Activated B cell treated with CpG ODN at 0.5 μM for 24 hours (primary cell): ENCODE data around the gene CASQ2. TPM values are rescaled to one million over a fixed set of nuclear protein-coding genes. Genes with fewer than 3 reads are reported as not detected.

Experiments used
- ATAC-seq: fragments of 200-7000 bp; cut with Tn5 transposase; one replicate; pipeline ENCODE4 v1.10.0; 2021; ENCODE audit warnings: low read depth, mild to moderate bottlenecking, moderate library complexity
- CTCF ChIA-PET: fragments of 350-600 bp; sonication (Branson Sonifier 250); formaldehyde crosslinking; loops from one replicate; lab custom pipeline; 2021; ENCODE audit warnings: antibody characterized with exemption; lab: Charles Lee
- POLR2A ChIA-PET: fragments of 350-600 bp; sonication (Branson Sonifier 250); formaldehyde crosslinking; loops from one replicate; lab custom pipeline; 2021; ENCODE audit warnings: antibody characterized with exemption; lab: Charles Lee
- DNase-seq: peaks from one replicate; pipeline ENCODE4 v3.0.0; 2022
- H3K27ac Mint-ChIP-seq: one replicate; pipeline ENCODE4 v1.8.0; 2020; ENCODE audit warnings: mixed read lengths
- H3K27me3 Mint-ChIP-seq: one replicate; pipeline ENCODE4 v1.8.0; 2021; ENCODE audit warnings: mixed read lengths
- H3K36me3 Mint-ChIP-seq: one replicate; pipeline ENCODE4 v1.8.0; 2021; ENCODE audit warnings: low read depth, mixed read lengths
- H3K4me1 Mint-ChIP-seq: one replicate; pipeline ENCODE4 v1.8.0; 2021; ENCODE audit warnings: mixed read lengths
- H3K4me3 Mint-ChIP-seq: one replicate; pipeline ENCODE4 v1.8.0; 2020; ENCODE audit warnings: mild to moderate bottlenecking, mixed read lengths
- H3K9me3 Mint-ChIP-seq: one replicate; pipeline ENCODE4 v1.8.0; 2020; ENCODE audit warnings: mixed read lengths
- CTCF ChIP-seq: fragments of 200-600 bp; IDR thresholded peaks from one replicate; pipeline ENCODE4 v1.8.0; 2022; ENCODE audit warnings: antibody characterized with exemption, mild to moderate bottlenecking
- intact Hi-C: fragments of 100-400 bp; cut with micrococcal nuclease; formaldehyde crosslinking; loops from one replicate; pipeline ENCODE4 v1.15.1; 2024
- total RNA-seq: library from RNA; stranded (reverse); gene quantifications from 2 replicates; pipeline ENCODE4 v1.2.3, GENCODE V29; 2022

The CASQ2 gene
- total RNA-seq, 1 donor from 2014 or later, result not detected

GRCh38 chr1:115810609-115811008 is 42.1 kb upstream of the CASQ2 start:
- TF ChIP-seq CTCF, result no peak
- H3K27ac Mint-ChIP-seq, result no peak overlapping the region
- peaks cover 22% of the 10 kb centered on the region for H3K27me3 Mint-ChIP-seq
- ATAC-seq (no peak), DNase-seq (no peak)
- intact Hi-C loops, result no loop called here
- no peaks in the 10 kb centered on the region for H3K4me1 Mint-ChIP-seq
- CTCF ChIA-PET, result interaction anchor here (0.6 to 1.6 kb wide), 2 partner anchors 104 to 171 kb away, joined by 4 to 6 read pairs; no protein-coding TSS in a partner anchor
- POLR2A ChIA-PET, result no interaction called here
- no peaks in the 10 kb centered on the region for H3K9me3 Mint-ChIP-seq
- no peaks in the 10 kb centered on the region for H3K36me3 Mint-ChIP-seq
- H3K4me3 Mint-ChIP-seq, result no peak overlapping the region

DNA sequence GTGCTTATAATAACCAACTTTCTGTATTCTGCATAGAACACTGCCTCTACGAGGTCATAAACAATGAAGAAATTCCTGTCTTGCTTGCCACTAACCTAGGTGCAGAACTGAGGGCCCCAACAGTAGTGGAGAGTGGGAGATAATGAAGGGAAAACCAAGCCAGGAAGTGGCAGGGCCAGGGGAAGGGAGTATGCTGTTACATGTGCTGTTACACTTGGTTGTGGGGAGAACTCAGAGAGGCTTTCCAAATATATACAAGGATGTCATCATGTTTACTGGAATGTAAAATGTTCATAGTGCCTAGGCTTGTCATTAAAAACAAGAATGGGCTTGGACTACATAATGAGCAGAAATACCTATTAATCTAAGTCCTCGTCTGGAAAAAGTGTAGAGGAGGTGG is 41.3 kb upstream of the CASQ2 start:
- peaks cover 21% of the 10 kb centered on the region for H3K27me3 Mint-ChIP-seq
- TF ChIP-seq CTCF, result no peak
- no peak overlapping the region for H3K27ac Mint-ChIP-seq
- ChIA-PET CTCF (interaction anchor here (0.6 to 1.7 kb wide), 3 partner anchors 103 to 211 kb away, joined by 3 to 8 read pairs (median 4); no protein-coding TSS in a partner anchor), POLR2A (no interaction called here)
- ATAC-seq (no peak), DNase-seq (no peak)
- no peaks in the 10 kb centered on the region for H3K4me1 Mint-ChIP-seq
- intact Hi-C loops, result loop anchor here (10.0 kb wide), 1 partner anchor 1245 kb away; no protein-coding TSS in a partner anchor
- H3K9me3 Mint-ChIP-seq, result no peaks in the 10 kb centered on the region
- no peak overlapping the region for H3K4me3 Mint-ChIP-seq
- H3K36me3 Mint-ChIP-seq, result no peaks in the 10 kb centered on the region

DNA sequence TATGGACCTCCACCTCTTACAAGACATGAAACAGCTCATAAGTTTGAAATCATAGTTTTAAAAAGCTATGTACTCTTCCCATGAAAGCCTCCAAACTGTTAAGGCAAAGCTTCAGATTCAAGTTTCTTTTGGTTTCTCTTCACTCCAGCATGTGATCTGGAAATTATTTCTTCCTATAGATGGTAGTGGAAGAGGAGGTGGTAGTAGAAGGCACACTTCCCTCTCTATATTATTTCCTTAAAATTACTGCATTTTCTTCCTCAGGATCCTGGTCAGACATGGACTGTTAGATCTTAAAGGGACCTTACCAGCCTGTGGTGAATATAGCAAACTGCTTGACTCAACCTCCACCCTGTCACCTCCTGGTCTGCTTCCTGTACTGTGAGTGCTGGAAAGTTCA is 40.6 kb upstream of the CASQ2 start:
- POLR2A ChIA-PET, result no interaction called here
- no peak for TF ChIP-seq CTCF
- Mint-ChIP-seq H3K9me3 (no peaks in the 10 kb centered on the region), H3K4me3 (no peak overlapping the region), H3K27me3 (peaks cover 16% of the 10 kb centered on the region), H3K27ac (no peak overlapping the region), H3K36me3 (no peaks in the 10 kb centered on the region), H3K4me1 (no peaks in the 10 kb centered on the region)
- CTCF ChIA-PET, result interaction anchor here (0.8 to 1.7 kb wide), 5 partner anchors 11 to 212 kb away, joined by 3 to 8 read pairs (median 3); no protein-coding TSS in a partner anchor
- DNase-seq (no peak), ATAC-seq (no peak)
- intact Hi-C loops, result loop anchor here (10.0 kb wide), 1 partner anchor 1246 kb away; no protein-coding TSS in a partner anchor

DNA sequence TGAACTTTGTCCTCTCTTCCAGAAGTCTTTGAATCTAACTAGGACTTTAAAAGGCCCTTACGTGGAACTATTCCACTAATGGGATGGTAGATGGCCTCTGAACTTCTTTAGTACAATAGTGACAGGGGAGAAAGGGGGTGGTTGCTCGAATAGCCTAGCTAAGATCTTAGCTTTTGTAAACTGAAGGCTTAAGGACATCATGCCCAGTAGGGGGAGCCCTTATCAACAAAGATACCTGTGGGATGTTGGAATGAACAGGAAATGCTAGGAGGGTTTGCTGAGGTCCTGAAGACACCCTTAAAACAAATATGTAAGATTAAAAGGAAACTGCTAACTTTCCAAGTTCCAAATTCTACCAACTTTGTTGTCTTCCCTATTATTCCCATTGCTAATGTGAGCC is 39.2 kb upstream of the CASQ2 start:
- H3K9me3 Mint-ChIP-seq, result no peaks in the 10 kb centered on the region
- no peak for TF ChIP-seq CTCF
- ATAC-seq (peak; percentile 28), DNase-seq (no peak)
- CTCF ChIA-PET, result interaction anchor here (0.6 to 1.0 kb wide), 3 partner anchors 174 to 213 kb away, joined by 3 to 11 read pairs (median 9); no protein-coding TSS in a partner anchor
- H3K36me3 Mint-ChIP-seq, result no peaks in the 10 kb centered on the region
- no peaks in the 10 kb centered on the region for H3K4me1 Mint-ChIP-seq
- H3K4me3 Mint-ChIP-seq, result no peak overlapping the region
- peaks cover 9% of the 10 kb centered on the region for H3K27me3 Mint-ChIP-seq
- intact Hi-C loops, result loop anchor here (1.0 to 10.0 kb wide), 3 partner anchors 174 to 1247 kb away; no protein-coding TSS in a partner anchor
- H3K27ac Mint-ChIP-seq, result no peak overlapping the region
- POLR2A ChIA-PET, result no interaction called here

GRCh38 chr1:115805597-115805996 is 37.1 kb upstream of the CASQ2 start:
- ATAC-seq (no peak), DNase-seq (no peak)
- intact Hi-C loops, result loop anchor here (10.0 kb wide), 1 partner anchor 1249 kb away; no protein-coding TSS in a partner anchor
- Mint-ChIP-seq H3K4me3 (no peak overlapping the region), H3K27me3 (peaks cover 9% of the 10 kb centered on the region), H3K4me1 (no peaks in the 10 kb centered on the region), H3K27ac (no peak overlapping the region), H3K36me3 (no peaks in the 10 kb centered on the region), H3K9me3 (no peaks in the 10 kb centered on the region)
- no peak for TF ChIP-seq CTCF
- POLR2A ChIA-PET, result no interaction called here
- CTCF ChIA-PET, result interaction anchor here (1.7 kb wide), 1 partner anchor 215 kb away, joined by 5 read pairs; no protein-coding TSS in a partner anchor
